C1 segment of cervical spinal cord (tissue), 14 donors: ENCODE data around the gene PLA2G4B.

ENCODE experiments used
- DNase-seq, 14 donors: peaks; one replicate each; lab custom pipeline; 2025; lab: John Stamatoyannopoulos, UW

The PLA2G4B gene

GRCh38 chr15:41806291-41807181, 32.1 kb upstream of the PLA2G4B start:
- DNase-seq: no peak

DNA sequence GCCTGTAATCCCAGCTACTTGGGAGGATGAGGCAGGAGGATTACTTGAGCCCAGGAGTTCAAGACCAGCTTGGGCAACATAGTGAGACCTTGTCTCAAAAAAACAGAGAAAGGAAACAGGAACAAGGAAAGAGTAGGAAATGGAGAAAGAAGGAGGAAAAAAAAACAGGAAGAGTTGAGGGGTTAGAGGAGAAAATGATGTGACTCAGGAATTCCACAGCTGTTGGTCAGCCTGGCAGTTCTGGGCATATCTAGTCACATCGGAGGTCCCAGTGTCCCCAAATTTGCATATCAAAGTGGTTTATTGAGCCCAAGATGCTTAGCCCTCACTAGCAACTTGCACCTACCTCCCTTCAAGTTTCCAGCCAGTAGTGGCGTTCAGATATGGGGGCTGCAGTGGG, 29.5 kb upstream of the PLA2G4B start:
- DNase-seq: no peak

DNA sequence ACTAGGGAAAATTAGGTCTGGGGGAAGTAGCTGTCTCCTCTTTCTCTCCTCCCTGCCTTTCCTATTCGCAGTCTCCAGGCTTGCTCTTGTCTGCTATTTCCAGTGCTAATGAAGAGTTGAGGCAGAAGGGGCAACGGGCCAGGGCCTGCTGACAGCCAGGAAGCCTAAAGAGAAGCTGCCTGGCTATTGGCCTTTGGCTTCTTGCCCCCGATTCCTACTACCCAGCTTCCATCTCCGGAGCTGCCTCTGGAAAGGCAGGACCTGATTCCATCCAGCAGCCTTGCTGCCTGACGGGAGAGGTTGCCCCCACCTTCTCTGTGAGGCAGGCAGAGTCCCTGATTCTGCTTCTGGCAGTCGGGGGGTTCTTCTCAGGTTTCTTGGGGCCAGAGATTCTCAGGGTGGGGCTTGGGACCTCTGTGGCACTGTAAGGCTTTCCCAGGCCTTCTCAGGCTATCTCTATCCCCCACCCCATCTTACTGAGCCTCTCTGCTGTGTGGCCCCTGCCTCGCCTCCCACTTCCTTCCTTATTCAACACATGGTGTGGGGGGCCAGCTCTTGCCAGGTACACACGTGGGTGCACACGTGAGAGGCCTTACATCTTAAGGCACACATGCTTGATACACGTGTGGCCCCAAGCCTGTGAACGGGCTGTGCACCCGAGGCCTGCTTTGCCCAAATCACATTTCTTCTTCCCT, 29.0 kb upstream of the PLA2G4B start:
- DNase-seq: peak in 6 of 14 donors; percentile 19 to 78 (median 33)

DNA sequence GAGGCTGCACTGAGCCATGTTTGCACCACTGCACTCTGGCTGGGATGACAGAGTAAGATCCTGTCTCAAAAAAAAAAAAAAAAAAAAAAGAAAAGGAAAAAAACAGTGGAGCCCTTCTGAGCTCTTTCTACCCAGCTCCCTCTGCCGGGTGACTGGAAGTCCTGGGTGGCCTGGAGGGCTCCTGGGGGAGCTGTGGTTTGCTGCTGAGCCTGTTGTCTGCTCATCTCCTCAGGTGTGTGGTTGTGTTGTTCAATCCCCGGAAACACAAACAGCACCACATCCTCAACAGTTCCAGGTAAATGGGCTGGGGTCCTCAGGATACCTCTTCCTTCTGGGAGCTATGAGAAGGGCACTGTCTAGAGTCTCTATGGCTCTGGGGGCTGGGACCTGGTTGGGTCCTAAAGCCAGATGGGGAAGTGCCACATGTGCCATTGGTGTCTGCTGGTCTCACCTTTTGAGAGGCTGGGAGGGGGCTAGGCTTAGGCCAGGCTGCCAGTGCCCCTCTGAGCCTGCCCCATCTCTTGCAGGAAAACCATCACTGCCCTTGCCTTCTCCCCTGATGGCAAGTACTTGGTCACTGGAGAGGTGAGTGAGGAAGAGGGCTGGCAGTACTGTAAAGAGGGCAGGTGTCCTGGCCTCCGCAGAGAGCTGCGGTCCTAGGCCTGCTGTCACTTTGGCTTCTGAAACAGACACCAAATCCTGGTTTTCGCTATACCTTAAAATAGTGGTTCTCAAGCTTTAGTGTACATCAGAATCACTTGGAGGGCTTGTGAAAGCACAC, 27.8 kb upstream of the PLA2G4B start:
- peak in 2 of 14 donors; percentile 56 to 87 for DNase-seq

- DNase-seq: peak in 11 of 14 donors; percentile 14 to 87 (median 59)
Observed at GRCh38 chr15:41811432-41812195, 27.0 kb upstream of the PLA2G4B start.

DNA sequence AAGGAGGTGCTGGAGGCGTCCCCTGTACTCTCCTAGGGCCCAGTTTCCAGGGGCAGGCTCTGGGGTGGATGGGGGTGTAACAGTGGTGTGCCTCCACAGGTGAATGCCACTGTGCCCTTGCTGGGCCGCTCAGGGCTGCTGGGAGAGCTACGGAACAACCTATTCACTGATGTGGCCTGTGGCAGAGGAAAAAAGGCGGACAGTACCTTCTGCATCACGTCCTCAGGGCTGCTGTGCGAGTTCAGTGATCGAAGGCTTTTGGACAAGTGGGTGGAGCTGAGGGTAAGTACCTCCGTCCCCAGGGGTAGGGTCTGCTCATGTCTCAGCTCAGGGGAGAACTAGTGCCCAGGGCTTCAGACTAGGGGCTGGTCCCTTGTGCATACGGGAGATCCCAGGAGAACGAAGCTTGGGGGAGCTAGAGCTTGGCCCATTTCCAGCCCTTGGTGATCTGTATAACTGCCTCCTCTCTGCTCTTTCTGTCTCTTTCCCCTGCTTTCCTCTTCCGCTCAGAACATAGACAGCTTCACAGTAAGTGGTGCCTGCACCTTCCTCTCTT, 25.7 kb upstream of the PLA2G4B start:
- DNase-seq: no peak

DNA sequence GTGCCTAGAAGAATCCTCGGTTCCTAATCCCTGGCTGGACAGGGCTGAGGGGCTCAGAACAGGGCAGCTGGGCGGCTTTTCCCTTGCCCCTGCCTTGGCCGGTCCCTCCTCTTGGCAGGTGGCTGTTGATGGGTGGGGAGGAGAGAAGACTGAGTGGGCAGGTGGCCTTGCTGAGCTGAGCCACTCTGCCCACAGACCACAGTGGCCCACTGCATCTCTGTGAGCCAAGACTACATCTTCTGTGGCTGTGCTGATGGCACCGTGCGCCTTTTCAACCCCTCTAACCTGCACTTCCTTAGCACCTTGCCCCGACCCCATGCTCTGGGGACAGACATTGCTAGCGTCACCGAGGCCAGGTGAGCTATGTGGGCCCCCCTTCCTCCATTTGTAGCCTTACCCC, 25.2 kb upstream of the PLA2G4B start:
- DNase-seq: no peak

GRCh38 chr15:41814534-41814933, 24.1 kb upstream of the PLA2G4B start:
- DNase-seq: no peak

DNA sequence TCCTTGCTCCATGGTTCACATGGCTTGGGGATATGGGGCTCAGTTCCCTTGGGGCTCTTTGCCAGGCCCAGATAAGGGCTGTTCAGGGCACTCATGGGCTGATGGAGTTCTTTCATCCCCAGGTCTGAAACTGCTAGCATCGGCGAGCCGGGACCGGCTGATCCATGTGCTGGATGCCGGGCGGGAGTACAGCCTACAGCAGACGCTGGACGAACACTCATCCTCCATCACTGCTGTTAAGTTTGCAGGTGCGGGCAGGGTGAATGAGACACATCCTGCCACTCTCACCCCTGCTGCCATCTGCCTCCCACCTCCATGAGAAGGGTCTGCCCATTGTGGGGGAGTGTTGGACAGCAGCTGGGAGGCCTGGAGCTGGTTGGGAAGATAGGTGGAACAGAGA, 21.9 kb upstream of the PLA2G4B start:
- DNase-seq: no peak

- no peak for DNase-seq
Observed at GRCh38 chr15:41817327-41817726, 21.3 kb upstream of the PLA2G4B start.

GRCh38 chr15:41817781-41818180, 20.9 kb upstream of the PLA2G4B start:
- no peak for DNase-seq

- no peak for DNase-seq
Observed at GRCh38 chr15:41819455-41820050, 19.1 kb upstream of the PLA2G4B start.

DNA sequence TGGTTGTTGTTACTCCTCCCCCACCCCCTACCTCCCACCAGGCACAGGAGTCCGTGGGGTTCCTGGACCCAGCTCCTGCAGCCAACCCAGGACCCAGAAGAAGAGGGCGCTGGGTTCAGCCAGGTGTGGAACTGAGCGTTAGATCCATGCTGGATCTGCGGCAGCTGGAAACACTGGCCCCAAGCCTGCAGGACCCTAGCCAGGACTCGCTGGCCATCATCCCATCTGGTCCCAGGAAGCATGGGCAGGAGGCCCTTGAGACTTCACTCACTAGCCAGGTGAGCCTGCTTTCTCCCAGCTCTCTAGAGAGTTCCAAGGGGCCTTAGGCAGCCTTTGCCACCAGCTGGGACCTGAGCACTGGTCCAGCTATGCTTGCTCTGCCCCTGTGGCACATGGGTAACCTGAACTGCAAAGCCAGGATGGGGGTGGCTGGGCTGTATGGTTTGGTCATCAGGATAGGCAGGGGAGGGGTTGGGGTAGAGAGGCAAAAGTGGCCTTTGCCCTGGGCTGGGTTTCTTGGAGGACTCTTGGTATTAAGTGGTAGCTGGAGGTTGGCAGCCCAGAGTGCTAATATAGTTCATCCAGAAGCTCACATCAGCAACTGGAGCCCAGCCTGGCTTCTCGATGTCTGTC, 17.7 kb upstream of the PLA2G4B start:
- DNase-seq: no peak

GRCh38 chr15:41821831-41822230, 16.8 kb upstream of the PLA2G4B start:
- peak in 6 of 14 donors; percentile 5 to 70 (median 28) for DNase-seq

- DNase-seq: no peak
Observed at GRCh38 chr15:41822471-41822870, 16.2 kb upstream of the PLA2G4B start.

- DNase-seq: no peak
Observed at GRCh38 chr15:41822957-41823356, 15.7 kb upstream of the PLA2G4B start.

DNA sequence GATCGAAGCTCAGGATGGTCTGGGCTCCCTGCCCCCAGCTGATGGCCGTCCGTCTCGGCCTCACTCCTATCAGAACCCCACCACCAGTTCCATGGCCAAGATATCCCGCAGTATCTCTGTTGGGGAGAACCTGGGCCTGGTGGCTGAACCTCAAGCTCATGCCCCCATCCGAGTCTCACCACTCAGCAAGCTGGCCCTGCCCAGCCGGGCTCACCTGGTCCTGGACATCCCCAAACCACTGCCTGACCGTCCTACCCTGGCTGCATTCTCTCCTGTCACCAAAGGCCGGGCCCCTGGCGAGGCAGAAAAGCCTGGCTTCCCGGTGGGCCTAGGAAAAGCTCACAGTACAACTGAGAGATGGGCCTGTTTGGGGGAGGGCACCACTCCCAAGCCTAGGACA, 15.1 kb upstream of the PLA2G4B start:
- no peak for DNase-seq

DNA sequence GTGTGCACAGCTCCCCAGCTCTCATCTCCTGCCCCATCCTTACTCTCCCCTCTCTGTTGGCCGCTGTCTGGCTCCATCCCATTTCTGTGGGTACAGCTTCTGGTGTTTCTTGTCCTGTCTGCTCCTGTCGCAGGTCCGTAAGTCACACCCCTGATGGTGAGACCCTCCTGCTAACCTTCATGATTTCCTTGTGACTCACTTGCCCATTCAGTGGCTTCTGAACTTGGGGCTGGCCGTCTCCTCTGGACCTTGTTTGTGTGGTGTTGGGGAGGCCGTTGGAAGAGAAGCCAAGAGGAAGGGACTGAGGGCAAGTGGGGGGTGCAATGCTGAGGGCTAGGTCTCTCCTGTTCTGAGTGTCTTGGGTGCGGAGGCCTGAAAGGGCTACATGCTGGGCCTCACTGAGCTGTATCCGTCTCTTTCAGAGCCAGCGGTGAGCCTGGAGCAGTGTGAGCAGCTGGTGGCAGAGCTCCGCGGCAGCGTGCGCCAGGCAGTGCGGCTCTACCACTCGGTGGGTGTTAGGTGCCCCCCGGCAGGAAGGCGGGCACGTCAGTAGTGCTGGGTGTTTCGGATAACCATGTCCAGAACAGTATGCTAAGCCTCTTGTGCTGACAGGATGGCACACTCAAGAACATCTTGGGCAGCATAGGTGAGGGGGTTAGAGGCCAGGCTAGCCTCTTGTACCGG, 14.4 kb upstream of the PLA2G4B start:
- no peak for DNase-seq

DNA sequence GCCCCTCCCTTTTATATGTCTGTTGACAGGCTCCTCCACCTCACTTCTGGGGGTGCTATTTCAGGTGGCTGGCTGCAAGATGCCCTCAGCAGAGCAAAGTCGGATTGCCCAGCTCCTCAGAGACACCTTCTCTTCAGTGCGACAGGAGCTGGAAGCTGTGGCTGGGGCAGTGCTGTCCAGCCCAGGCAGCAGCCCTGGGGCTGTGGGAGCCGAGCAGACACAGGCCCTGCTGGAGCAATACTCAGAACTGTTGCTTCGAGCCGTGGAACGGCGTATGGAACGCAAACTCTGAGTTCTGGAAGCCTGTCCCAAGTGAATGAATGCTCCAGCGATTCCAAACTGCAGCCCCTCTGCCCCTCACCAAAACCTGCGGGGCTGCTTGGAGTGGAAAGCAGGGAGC, 13.5 kb upstream of the PLA2G4B start:
- DNase-seq: no peak
